T-helper 2 cell treated with Interferon-gamma antibody and Interleukin-4, amounts not matched to agents 100 ng/mL and 5 ng/mL, for 36 hours (primary cell): ENCODE measurements around the gene POLE4. TPM values are rescaled to one million over a fixed set of nuclear protein-coding genes. Genes with fewer than 3 reads are reported as not detected.

Experiments used
- intact Hi-C: fragments of 100-400 bp; cut with micrococcal nuclease; formaldehyde crosslinking; loops from one replicate; pipeline ENCODE4 v1.15.1; 2023
- total RNA-seq: library from RNA; stranded (reverse); gene quantifications from 2 replicates; pipeline ENCODE4 v1.2.3, GENCODE V29; 2022

Gene POLE4, protein sequence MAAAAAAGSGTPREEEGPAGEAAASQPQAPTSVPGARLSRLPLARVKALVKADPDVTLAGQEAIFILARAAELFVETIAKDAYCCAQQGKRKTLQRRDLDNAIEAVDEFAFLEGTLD
- 56.4 and 58.3 TPM in 2 replicates for total RNA-seq

DNA sequence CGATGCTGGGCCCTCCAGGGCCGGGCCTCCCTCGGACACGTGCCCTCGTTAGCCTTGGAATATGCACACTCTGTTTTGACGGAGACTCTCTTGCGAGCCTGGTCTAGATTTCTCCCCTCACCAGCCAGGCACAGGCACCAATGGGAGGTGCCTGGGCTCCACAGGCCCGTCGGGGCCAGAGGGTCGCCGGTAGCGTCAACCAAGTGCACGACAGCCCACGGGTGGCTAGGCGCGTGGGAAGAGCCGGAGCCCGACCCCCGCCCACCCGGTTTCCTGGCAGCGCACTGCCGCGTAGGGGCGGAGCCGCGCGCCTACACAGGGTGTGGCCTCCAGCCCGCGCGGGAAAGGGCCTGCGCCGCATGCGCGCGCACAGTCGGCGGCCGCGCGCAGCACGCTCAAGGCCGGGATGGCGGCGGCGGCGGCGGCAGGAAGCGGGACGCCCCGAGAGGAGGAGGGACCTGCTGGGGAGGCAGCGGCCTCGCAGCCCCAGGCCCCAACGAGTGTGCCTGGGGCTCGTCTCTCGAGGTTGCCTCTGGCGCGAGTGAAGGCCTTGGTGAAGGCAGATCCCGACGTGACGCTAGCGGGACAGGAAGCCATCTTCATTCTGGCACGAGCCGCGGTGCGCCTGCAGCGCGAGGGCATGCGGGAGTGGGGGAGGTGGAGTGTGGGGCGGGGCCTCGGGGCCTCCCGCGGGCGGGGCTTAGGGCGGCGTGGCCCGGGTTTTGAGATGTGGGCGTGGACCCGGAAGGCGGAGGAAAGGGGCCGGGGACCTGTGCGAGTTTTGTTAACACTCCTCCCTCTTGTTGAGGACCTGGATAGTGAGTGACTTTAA lies at the start of gene POLE4:
TSS of gene POLE4 (plus strand) at position 370 of the 832 bp plus-strand sequence. CDS start at position 407, 37 bp downstream.
- intact Hi-C loops, result loop anchor here (2.0 to 5.0 kb wide), 5 partner anchors 124 to 752 kb away; partner anchors contain the start of genes GCFC2, HK2, INO80B and MRPL19

DNA sequence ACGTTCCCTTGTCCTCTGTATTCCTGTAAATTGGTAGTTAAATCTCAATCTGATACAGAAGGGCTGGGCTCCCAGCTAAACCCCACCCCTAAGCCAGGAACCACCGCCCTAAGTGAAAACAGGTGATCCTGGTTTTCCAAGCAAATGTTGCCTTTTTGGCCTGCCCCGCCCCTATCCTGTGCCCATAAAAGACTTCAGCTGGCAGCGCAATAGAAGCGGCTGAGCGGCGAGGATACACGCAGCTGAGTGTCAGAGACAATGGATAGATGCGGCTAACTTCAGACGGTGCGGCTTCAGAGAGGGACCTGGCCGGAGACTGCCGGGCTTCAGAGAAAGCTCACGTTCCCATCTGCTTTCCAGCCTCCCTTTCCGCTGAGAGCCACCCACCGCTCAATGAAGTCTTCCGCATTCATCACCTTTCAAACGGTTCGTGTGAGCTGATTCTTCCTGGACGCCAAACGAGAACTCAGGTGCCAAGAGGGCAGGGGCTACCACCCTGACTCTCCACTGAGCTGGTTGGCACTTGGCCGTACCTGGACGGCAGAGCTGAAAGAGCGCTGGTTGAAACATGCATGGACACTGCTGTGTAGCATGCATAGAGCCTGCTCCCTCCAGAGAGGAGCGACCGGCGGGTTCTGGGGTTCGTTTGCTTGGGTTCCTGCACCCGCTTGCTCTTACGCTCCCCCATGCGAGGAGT lies 49.5 kb upstream of the POLE4 start:
- intact Hi-C loops, result no loop called here

DNA sequence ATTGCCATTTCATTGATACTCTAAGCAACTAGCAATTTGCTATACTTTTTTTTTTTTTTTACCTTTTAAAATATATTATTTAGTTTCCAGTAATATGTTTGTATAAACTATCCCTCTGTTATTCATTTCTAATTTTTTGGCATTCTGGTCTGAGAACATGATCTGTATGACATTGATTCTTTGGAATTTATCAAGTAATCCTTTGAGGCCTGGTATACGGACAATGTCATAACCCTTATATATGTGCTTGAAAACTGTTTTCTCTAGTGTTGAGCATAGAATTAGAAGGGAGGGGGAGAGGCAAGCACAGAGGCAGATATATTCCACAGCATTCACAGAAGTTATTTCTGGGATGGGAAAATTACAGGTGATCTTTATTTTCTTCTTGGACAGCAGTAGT lies 48.2 kb upstream of the POLE4 start:
- intact Hi-C loops, result no loop called here

DNA sequence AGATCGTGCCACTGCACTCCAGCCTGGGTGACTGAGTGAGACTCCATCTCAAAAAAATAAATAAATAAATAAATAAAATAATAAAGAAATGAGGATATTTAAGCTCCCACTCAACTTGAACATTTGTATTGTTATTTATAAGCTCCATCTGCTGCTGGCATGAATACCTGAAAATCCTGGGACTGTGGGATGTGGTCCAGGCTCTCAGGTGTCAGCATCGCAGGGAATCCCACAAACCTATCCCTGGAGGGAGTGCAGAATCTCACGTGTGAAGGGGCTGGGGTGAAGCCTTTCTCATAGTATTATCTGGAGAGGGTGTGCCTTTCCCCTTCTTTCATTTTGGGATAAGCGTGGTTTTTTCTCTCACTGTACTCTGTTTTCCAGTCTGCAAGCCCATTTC lies 47.4 kb upstream of the POLE4 start:
- intact Hi-C loops, result no loop called here

DNA sequence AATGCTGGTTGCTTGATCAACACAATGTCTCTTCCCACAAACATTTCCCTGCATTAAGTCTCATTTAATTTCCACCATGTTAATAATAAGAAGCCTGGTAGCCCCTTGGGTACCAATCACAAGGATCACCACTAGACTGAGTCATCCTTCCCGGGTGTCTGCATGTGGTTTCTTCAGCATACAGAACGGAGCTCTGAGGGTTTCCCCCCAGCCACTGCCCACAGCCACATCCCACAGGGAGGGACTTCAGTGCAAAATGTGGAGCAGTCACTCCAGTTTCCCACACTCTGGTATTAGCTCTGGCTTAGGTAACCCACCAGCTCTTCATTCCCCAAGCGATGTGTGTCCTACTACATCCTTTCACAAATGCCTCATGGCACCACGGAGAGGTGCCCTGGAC lies 42.7 kb upstream of the POLE4 start:
- intact Hi-C loops, result loop anchor here (5.0 kb wide), 1 partner anchor 327 kb away; no protein-coding TSS in a partner anchor

DNA sequence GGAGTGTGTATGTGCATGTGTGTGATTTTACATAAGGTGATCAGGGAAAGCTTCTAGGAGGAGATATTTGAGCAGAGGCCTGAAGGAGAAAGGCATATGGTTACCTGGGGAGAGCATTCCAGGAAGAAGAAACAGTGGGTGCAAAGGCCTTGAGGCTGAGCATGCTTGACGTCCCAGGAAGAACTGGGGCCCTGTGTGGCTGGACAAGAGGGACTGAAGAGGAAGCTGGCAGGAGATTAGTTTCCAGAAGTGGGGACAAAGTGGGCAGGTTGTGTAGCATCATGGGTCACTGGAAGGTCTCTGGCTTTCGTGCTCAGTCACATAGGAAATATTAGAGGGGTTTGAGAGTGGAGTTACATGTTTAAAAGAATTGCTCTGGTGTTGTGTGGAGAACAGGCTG lies 42.0 kb upstream of the POLE4 start:
- intact Hi-C loops, result loop anchor here (5.0 kb wide), 1 partner anchor 326 kb away; no protein-coding TSS in a partner anchor

DNA sequence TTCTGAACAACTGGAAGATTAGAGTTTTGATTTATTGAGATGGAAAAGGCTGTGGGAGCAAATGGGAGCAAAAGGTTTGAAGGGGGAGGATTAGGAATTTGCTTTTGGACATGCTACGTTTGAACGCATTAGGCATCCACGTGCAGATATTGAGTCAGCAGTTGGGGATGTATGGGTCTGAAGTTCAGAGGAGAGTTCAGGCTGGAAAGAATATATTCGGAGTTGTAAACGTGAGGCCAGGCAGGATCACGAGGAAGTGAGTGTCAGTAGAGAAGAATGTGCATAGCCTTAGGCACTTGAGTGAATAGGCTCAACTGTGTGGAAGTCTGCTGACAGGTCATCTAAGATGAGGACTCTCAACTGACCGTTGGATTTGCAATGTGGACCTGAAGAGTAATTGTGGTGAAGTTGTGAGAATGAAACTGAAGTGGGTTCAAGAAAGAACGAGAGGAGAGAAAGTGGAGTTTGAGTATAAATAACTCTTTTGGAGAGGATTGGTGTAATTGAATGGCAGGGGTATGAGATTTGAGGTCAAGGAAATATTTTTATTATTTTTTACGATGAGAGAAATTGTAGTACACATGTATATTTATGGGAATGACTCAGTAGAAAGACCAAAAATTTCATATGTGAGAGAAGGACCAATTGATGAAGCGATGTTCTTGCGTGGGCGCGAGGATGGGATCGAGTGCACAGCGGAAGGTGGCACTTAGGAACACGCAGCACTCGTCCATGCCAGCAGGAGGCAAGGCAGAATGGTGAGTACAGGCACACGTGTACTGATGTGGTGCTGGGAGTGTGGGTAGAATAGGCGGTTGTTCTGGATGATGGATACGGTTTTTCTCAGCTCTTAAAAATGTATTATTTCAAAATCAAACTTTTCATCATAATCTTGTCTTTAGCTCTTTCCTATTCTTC lies 40.5 kb upstream of the POLE4 start:
- intact Hi-C loops, result loop anchor here (2.0 to 5.0 kb wide), 2 partner anchors 324 to 691 kb away; no protein-coding TSS in a partner anchor

DNA sequence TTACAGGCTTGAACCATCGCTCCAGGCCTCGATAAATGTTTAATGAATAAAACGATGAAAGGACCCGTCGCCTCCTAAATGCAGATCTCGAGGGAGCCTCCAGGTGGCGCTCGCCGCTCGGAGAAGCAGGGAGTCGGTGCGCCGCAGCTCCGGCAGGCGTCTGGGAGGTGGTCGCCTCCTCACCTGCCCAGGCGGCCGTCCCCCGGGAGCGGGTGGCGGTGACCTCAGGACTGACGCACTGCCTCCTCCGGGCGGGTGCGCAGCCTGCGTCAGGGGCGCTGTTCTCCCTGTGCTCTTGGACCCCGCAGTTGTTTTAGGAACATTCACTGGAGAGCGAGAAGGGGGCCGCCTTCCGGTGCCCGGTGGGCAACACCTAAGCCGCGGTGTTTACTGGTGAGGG lies 38.6 kb upstream of the POLE4 start:
- intact Hi-C loops, result loop anchor here (2.0 to 10.0 kb wide), 3 partner anchors 145 to 689 kb away; no protein-coding TSS in a partner anchor

DNA sequence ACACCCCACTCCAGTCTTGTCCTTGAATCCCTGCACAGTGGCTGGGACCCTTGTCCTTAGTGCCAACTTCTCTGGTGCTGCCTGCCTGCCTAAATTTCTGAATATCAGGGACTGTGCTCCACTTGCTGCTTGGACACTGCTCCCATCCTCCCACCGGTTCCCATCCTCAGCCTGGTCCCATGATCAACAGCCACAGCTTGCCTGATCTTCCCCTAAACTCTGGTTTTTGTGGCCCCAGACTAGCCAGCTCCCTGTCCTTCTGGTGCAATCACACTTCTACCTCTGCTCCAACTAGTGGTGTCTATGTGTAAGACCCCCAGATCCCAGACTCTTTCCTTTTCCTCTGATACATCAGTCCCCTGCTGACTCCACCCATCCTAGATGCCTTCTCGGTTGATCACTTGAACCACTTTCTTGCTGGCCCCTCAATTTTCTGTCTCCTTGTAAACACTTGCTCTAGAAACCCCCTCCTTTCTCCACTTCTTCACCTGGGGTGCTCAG lies 37.2 kb upstream of the POLE4 start:
- intact Hi-C loops, result loop anchor here (10.0 kb wide), 1 partner anchor 144 kb away; no protein-coding TSS in a partner anchor

DNA sequence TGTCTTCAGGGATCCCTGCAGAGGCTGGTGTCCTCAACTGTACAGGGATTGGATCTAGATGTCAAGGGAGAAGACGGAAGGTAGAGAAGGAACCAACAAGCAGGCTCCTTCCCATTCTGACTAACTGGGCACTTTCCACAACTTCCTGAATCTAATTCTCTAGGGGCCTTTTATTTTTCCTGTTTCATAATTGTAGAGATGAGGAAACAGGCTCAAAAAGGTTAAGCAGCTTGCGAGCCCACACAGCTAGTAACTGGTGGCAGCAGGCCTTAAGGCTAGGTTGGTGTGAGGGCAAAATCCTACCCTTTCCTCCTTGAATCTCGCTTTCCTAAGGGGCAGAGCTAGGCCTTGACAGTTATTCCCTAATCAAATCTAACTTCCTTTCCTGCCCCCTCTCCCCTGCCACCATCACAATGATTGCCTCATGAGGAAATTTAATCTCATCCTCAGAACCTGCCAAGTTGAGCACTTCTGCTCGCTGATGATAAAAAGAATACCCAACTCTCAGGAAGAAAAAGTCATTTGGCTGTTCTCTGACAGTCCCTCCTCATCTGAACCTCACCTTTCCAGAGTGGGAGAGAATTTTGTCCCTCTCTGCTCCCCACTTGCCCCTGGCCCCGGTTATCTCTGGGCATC lies 35.7 kb upstream of the POLE4 start:
- intact Hi-C loops, result loop anchor here (10.0 kb wide), 1 partner anchor 142 kb away; no protein-coding TSS in a partner anchor

DNA sequence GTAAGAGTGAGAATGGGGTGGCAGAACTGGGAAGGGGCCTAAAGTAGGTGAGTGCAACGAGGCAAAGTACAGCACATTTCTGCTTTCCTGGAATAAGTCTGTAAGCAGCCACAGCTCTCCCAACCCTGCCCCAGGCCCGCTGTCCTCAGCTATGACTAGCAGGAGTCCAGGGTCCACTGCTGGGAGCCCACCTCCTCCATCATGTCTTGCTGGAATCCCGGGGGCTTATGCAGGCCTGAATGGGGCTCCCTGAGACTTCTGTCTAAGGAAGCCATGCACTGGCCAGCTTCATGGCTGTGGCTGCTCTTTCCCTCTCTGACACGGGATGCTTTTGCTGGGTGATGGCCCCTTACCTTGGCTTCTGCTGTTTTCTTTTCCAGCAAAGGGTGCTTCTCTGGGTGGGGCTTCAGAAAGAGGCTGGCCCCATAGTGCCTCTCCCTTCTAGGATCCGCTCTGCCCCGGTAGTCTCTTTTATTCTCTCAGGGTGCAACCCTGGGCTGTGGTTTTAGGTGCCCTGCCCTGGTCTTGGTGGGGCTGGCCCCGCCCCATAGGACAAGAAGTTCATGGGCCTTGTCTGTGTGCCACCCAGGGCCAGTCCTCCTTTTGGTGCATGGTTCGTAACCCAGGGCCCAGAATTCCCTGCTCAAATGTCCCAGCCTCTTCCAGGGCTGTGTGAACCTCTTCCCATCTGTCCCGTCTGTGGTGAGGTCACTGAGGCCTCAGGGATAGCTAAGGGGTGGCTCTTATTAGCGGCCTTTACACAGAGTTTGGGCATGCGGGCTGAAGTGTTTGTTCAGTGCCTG lies 33.8 kb upstream of the POLE4 start:
- intact Hi-C loops, result loop anchor here (10.0 kb wide), 1 partner anchor 140 kb away; no protein-coding TSS in a partner anchor

DNA sequence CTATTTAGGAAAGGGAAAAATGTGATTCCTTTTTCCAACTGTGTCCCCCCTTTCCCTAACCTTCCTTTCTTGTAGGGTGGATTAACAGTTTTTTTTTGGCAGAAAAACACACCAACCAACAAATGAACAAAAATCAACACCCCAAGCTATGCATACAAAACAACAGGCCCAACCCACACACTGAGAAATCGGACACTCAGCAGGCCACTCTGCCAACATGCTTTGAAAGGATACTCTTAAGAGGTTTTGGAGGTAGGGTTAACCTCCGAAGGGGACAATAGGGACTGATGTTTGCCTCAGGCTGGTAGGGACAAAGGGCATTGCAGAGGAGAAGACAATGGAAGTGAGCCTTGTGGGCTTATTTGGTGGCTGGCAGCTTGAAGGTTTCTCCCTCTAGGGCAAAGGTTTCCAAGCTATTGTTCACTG lies 33.1 kb upstream of the POLE4 start:
- intact Hi-C loops, result loop anchor here (10.0 kb wide), 1 partner anchor 139 kb away; no protein-coding TSS in a partner anchor

DNA sequence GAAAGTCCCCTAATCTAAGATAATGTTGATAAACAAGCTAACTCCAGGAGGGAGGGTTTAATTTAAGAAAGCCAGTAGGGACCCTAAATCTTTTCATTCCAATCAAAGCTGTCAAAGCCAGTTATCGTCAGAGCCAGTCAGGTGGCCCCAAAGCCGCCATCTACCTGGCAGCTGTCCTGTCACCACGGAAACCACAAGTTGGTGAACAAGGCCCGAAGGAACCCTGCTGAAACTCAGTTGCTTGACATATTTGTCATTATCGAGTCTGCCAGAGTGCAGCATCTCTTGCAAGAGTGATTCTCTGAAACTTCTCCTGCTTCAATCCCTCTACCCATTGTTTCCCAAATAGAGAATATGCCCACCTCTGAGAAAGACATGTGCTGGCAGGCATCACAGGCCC lies 30.8 kb upstream of the POLE4 start:
- intact Hi-C loops, result loop anchor here (10.0 kb wide), 1 partner anchor 137 kb away; no protein-coding TSS in a partner anchor

DNA sequence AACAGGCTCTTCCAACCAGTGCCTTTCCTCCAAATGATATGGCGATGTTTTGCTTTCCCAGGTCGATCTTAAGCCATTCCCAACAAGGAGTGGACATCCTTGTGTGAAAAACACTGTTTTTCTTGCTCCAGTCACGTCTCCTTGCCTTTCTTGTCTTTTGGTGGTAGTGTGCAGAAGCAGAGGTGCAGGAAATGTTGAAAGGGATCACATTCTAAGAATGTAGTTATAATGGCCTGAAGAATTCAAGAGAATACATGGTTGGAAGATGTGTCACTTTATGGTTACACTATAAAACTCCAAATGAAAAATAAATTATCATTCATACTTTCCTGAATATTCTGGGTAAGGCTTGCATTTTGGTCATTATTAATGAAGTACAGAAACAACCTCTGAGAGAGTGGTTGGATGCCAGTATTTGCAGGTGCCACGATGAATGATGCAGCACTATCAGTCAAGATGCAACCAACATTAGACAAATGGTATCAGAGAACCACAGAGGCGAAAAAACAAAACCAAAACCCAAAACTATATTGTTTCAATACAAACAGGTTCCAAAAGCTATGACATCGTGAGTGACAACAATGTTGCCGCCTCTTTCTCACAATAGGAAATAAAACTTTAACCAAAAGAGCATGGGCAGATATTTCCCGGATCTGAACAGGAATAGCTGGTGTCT lies 27.5 kb upstream of the POLE4 start:
- intact Hi-C loops, result no loop called here

DNA sequence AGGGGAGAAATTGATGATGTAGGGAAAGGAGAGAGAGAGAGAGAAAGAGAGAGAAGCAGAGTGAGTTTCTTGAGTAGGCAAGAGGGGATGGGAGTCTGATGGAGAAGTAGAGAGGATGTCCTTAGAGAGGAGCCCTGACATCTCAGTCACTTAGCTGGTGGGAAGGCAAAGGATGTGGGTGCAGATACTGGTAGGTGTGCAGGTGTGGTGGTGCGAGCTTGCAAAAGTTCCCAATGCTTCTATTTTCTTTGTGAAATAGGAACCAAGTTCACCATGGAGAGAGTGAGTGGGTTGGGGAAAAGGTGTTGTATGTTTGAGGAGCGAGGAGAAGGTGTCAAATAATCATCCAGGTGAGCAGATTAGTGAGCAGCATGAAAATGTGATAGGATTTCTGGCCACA lies 26.5 kb upstream of the POLE4 start:
- intact Hi-C loops, result no loop called here

DNA sequence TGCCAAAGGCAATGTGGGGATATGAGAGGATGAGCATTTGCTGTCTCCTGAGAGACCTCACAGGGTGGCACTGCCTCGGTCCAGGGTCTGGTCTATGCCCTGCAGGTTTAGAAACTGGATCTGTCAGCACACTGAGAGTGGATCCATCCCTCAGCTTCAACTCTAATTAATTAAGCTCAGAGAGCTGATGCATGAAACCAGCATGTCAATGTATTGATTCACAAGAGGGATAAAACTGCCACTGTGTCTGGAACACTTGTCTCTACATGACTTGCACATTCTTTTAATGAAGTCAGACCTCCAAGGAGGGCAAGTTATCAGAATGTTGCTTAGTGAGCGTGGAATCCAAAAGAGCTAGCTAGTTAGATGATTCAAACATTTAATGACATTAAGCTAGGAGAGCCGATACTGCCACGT lies 22.5 kb upstream of the POLE4 start:
- intact Hi-C loops, result no loop called here

DNA sequence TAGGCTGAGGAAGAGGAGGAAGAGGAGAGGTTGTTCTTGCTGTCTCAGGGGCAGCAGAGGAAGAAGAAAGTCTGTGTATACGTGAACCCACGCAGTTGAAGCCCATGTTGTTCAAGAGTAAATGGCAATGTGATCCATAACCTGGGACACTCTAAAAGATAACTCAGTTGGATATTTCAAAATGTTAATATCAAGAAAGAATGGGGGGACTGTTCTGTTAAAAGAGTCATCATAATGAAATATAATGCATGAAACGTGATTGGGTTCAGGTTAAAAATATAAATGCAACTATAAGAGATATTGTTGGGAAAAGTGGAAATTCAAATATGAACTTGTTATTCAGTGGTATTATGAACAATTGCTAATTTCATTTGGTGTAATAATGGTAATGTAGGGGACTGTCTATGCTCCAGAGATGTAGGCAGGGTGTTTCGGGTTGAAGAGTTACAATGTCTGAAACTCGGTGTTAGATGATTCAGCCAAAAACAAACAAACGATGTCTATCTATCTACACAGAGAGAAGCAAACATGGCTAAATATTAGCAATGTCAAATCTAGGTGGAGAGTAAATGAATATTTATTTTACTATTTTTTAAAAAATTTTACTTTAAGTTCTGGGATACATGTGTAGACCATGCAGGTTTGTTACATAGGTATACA lies 21.1 kb upstream of the POLE4 start:
- intact Hi-C loops, result no loop called here

DNA sequence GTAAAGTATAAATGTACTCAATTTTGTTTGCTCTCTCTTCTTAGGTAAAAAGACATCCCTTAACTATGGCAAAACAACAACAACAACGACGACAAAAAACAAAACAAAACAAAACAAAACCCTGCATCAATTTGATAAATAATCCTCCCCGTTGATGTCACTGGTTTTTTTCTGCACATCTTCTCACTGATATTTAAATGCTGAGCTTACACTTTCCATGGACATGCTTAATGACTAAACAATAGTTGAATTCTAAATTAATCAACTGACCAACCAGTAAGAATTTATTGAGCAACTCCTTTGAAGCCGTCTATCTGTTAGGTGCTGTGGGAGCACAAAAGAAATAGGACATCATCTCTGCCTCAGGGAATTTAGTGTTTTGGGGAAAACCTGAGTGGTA lies 20.2 kb upstream of the POLE4 start:
- intact Hi-C loops, result no loop called here
